ENCODE results near the gene SOCS1.
A peak's percentile ranks its signal among the peaks of the same experiment; 100 is the strongest.
"Not testable (repeated sequence)": the region's sequence is repeated elsewhere in the genome, so short reads cannot be mapped to it uniquely, and the experiment has no call there.

The SOCS1 gene

GRCh38 chr16:11296706-11297491 lies 40.9 kb upstream of the SOCS1 start:
- FAIRE-seq (peak; percentile 74), DNase-seq (ENCODE audit: insufficient read length) (no peak)
- TF ChIP-seq POLR2AphosphoS5 (IDR thresholded peaks at IDR 0.05; ENCODE audit: low read depth, low read length) = no peak
- no peak for TF ChIP-seq POLR2A (IDR thresholded peaks at IDR 0.05; ENCODE audit: low read depth, low read length)
- TF ChIP-seq TAF1 (IDR thresholded peaks at IDR 0.05; ENCODE audit: borderline replicate concordance, low read depth, low read length) = no peak

GRCh38 chr16:11296351-11296705 lies 40.3 kb upstream of the SOCS1 start:
- TF ChIP-seq POLR2AphosphoS5 (IDR thresholded peaks at IDR 0.05; ENCODE audit: low read depth, low read length) (no peak), POLR2A (IDR thresholded peaks at IDR 0.05; ENCODE audit: low read depth, low read length) (no peak)
- no peak for FAIRE-seq

DNA sequence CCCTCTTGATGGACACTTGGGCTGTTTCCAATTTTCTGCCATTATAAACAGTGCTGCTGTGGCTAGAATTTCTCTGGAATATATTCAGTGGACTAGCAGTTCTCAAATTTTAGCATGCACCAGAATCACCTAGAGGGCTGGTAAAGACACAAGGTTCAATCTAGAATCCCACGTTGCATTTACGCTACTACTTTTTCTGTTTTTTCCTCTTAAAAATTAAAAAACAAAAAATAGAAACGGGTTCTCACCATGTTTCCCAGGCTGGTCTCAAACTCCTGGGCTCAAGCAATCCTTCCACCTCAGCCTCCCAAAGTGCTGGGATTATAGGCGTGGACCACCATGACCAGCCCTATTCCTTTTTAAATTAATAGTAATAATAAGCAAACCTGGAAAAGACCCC lies 39.7 kb upstream of the SOCS1 start:
- TF ChIP-seq TAF1 (IDR thresholded peaks at IDR 0.05; ENCODE audit: borderline replicate concordance, low read depth, low read length) = no peak
- no peak for TF ChIP-seq POLR2A (IDR thresholded peaks at IDR 0.05; ENCODE audit: low read depth, low read length)
- TF ChIP-seq POLR2AphosphoS5 (IDR thresholded peaks at IDR 0.05; ENCODE audit: low read depth, low read length) = no peak
- no peak for DNase-seq (ENCODE audit: insufficient read length)
- FAIRE-seq = no peak

More at GRCh38 chr16:11296351-11296705, 40.3 kb upstream of the SOCS1 start:
- no peak for DNase-seq (ENCODE audit: insufficient read length)

DNA sequence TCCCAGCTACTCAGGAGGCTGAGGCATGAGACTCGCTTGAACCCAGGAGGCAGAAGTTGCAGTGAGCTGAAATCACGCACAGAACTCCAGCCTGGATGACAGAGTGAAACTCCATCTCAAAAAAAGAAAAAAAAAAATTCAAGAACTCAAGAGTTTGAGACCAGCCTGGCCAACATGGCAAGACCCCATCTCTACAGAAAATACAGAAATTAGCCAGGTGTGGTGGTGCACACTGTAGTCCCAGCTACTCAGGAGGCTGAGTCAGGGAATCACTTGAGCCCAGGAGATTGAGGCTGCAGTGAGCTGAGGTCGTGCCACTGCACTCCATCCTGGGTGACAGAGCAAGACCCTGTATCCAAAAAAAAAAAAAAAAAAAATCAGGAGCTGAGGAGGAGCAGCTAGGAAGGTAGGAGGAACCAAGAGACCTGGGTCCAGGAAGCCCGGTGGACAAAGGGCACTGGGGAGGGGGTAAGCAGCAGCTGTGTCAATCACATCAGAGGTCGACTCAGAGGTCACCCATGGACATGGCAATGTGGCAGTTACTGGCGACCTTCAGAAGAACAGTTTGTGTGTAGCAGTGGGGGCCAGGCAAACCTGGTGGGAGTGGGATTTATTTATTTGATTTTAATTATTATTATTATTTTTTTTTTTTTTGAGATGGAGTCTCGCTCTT lies 36.2 kb upstream of the SOCS1 start:
- DNase-seq (ENCODE audit: insufficient read length) (no peak), FAIRE-seq (no peak)
- TF ChIP-seq POLR2A (IDR thresholded peaks at IDR 0.05; ENCODE audit: low read depth, low read length) (no peak), POLR2AphosphoS5 (IDR thresholded peaks at IDR 0.05; ENCODE audit: low read depth, low read length) (no peak), TAF1 (IDR thresholded peaks at IDR 0.05; ENCODE audit: borderline replicate concordance, low read depth, low read length) (no peak)

- TF ChIP-seq TAF1 (IDR thresholded peaks at IDR 0.05; ENCODE audit: borderline replicate concordance, low read depth, low read length) (no peak), POLR2AphosphoS5 (IDR thresholded peaks at IDR 0.05; ENCODE audit: low read depth, low read length) (no peak), POLR2A (IDR thresholded peaks at IDR 0.05; ENCODE audit: low read depth, low read length) (no peak)
- DNase-seq (ENCODE audit: insufficient read length) (no peak), FAIRE-seq (no peak)
Measured at GRCh38 chr16:11291091-11291703, 35.2 kb upstream of the SOCS1 start.

- FAIRE-seq = no peak
- no peak for TF ChIP-seq POLR2AphosphoS5 (IDR thresholded peaks at IDR 0.05; ENCODE audit: low read depth, low read length)
- TF ChIP-seq POLR2A (IDR thresholded peaks at IDR 0.05; ENCODE audit: low read depth, low read length) = no peak
- no peak for TF ChIP-seq TAF1 (IDR thresholded peaks at IDR 0.05; ENCODE audit: borderline replicate concordance, low read depth, low read length)
- DNase-seq (ENCODE audit: insufficient read length) = no peak
Measured at GRCh38 chr16:11290102-11290893, 34.3 kb upstream of the SOCS1 start.

GRCh38 chr16:11289696-11290095 lies 33.7 kb upstream of the SOCS1 start:
- DNase-seq (ENCODE audit: insufficient read length); FAIRE-seq: not testable (repeated sequence)

DNA sequence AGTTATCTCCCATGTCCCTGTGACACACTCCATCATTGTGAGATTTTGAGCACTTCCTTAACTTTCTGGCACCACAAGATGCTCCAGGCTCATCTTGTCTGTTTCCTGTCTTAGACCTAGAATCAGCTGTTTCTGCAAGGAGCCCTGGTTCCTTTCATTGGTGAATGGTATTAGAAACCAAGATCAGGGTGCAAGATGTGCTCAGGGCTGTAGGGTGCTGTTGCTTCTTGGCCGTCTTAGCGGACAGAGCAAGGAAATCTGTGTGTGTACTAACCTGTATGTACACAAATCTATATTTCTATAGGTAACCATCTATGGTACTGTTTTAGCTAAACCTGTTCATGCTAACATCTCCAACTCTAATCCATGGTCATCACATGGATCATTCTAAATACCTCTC lies 33.2 kb upstream of the SOCS1 start:
- FAIRE-seq (no peak), DNase-seq (ENCODE audit: insufficient read length) (no peak)
- no peak for TF ChIP-seq POLR2AphosphoS5 (IDR thresholded peaks at IDR 0.05; ENCODE audit: low read depth, low read length)
- no peak for TF ChIP-seq TAF1 (IDR thresholded peaks at IDR 0.05; ENCODE audit: borderline replicate concordance, low read depth, low read length)
- TF ChIP-seq POLR2A (IDR thresholded peaks at IDR 0.05; ENCODE audit: low read depth, low read length) = no peak

DNA sequence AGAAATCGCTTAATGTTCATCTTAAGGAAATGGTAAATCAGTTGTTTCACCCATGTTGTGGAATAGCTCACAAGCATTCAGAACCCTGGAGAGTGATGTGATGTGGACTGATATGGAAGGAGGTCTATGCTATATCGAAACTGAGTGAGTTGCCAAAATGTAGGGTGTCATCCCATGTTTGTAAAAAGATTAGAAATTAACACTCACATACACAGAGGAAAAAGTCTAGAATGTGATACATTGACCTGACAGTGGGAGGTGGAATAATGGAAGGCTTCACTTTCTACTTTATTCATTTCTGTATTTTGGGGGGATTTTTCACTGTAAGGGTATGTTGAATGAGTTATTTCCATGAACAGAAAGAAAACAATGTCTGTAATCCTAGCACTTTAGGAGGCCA lies 29.8 kb upstream of the SOCS1 start:
- TF ChIP-seq TAF1 (IDR thresholded peaks at IDR 0.05; ENCODE audit: borderline replicate concordance, low read depth, low read length) = no peak
- TF ChIP-seq POLR2AphosphoS5 (IDR thresholded peaks at IDR 0.05; ENCODE audit: low read depth, low read length) = no peak
- TF ChIP-seq POLR2A (IDR thresholded peaks at IDR 0.05; ENCODE audit: low read depth, low read length) = no peak
- FAIRE-seq = peak; percentile 58
- DNase-seq (ENCODE audit: insufficient read length) = no peak

GRCh38 chr16:11283820-11284248 lies 27.8 kb upstream of the SOCS1 start:
- TF ChIP-seq POLR2AphosphoS5 (IDR thresholded peaks at IDR 0.05; ENCODE audit: low read depth, low read length) (no peak), POLR2A (IDR thresholded peaks at IDR 0.05; ENCODE audit: low read depth, low read length) (no peak), TAF1 (IDR thresholded peaks at IDR 0.05; ENCODE audit: borderline replicate concordance, low read depth, low read length) (no peak)
- FAIRE-seq = no peak
- no peak for DNase-seq (ENCODE audit: insufficient read length)

All from GM12892 (cell line).